Upper lobe of right lung (tissue), 1 donor: ENCODE data around the gene DBNDD2. TPM values are rescaled to one million over a fixed set of nuclear protein-coding genes. Genes with fewer than 3 reads are reported as not detected.

ENCODE experiments used
- ATAC-seq: fragments of 200-7000 bp; cut with Tn5 transposase; one replicate; pipeline ENCODE4 v1.9.1; 2020; ENCODE audit warnings: mild to moderate bottlenecking, moderate library complexity
- DNase-seq: peaks from one replicate; pipeline ENCODE4 v3.0.0-alpha.2; 2020
- H3K27ac ChIP-seq: fragments of 200-600 bp; one replicate; pipeline ENCODE4 v1.8.0; 2022
- H3K27me3 ChIP-seq: fragments of 200-600 bp; one replicate; pipeline ENCODE4 v1.8.0; 2022; ENCODE audit warnings: mild to moderate bottlenecking
- H3K36me3 ChIP-seq: fragments of 200-600 bp; one replicate; pipeline ENCODE4 v1.8.0; 2022
- H3K4me1 ChIP-seq: fragments of 200-600 bp; one replicate; pipeline ENCODE4 v1.8.0; 2022
- H3K4me3 ChIP-seq: fragments of 200-600 bp; one replicate; pipeline ENCODE4 v1.8.0; 2022; ENCODE audit warnings: mild to moderate bottlenecking
- H3K9me3 ChIP-seq: fragments of 200-600 bp; one replicate; pipeline ENCODE4 v1.8.0; 2022
- CTCF ChIP-seq: fragments of 200-600 bp; IDR thresholded peaks from one replicate; pipeline ENCODE4 v1.8.0; 2022; ENCODE audit warnings: antibody characterized with exemption
- intact Hi-C: fragments of 100-400 bp; cut with DNase I; formaldehyde crosslinking; loops from one replicate; pipeline ENCODE4 v1.11.0; 2022
- total RNA-seq: library from RNA; stranded (reverse); fragmentation: NEBNext Ultra II Directional; extraction: Animal tissue kit (Norgen Biotek cat#: 25700); gene quantifications from one replicate; pipeline ENCODE4 v1.2.1, GENCODE V29; 2021
- donor health status: DM: no; HTN: yes; CAD: no; lungs with severe emphysema.

Gene DBNDD2
- total RNA-seq, 1 donor from 2014 or later: 66.2 TPM

GRCh38 chr20:45391559-45391958 is 16.5 kb upstream of the DBNDD2 start:
- Histone ChIP-seq H3K36me3 (no peaks in the 10 kb centered on the region), H3K4me1 (no peaks in the 10 kb centered on the region), H3K9me3 (no peaks in the 10 kb centered on the region), H3K4me3 (no peak overlapping the region), H3K27me3 (no peaks in the 10 kb centered on the region), H3K27ac (no peak overlapping the region)
- intact Hi-C loops: no loop called here
- ATAC-seq (no peak), DNase-seq (no peak)
- TF ChIP-seq CTCF: no peak

- no peaks in the 10 kb centered on the region for H3K36me3 ChIP-seq
- H3K4me3 ChIP-seq: no peak overlapping the region
- no peaks in the 10 kb centered on the region for H3K9me3 ChIP-seq
- peak; percentile 14 for TF ChIP-seq CTCF
- H3K4me1 ChIP-seq: no peaks in the 10 kb centered on the region
- ATAC-seq (no peak), DNase-seq (no peak)
- H3K27me3 ChIP-seq: no peaks in the 10 kb centered on the region
- intact Hi-C loops: no loop called here
- H3K27ac ChIP-seq: no peak overlapping the region
These were observed 15.4 kb upstream of the DBNDD2 start for GRCh38 chr20:45392733-45393132.

GRCh38 chr20:45394221-45395113 is 13.6 kb upstream of the DBNDD2 start:
- intact Hi-C loops: no loop called here
- ATAC-seq (no peak), DNase-seq (no peak)
- Histone ChIP-seq H3K4me1 (no peaks in the 10 kb centered on the region), H3K36me3 (no peaks in the 10 kb centered on the region), H3K27ac (no peak overlapping the region), H3K4me3 (no peak overlapping the region), H3K9me3 (no peaks in the 10 kb centered on the region), H3K27me3 (no peaks in the 10 kb centered on the region)
- TF ChIP-seq CTCF: no peak

- DNase-seq (no peak), ATAC-seq (peak; percentile 24)
- H3K4me3 ChIP-seq: no peak overlapping the region
- no peaks in the 10 kb centered on the region for H3K9me3 ChIP-seq
- H3K27ac ChIP-seq: no peak overlapping the region
- H3K27me3 ChIP-seq: no peaks in the 10 kb centered on the region
- no peak for TF ChIP-seq CTCF
- H3K4me1 ChIP-seq: no peaks in the 10 kb centered on the region
- no peaks in the 10 kb centered on the region for H3K36me3 ChIP-seq
- intact Hi-C loops: no loop called here
These were observed 13.0 kb upstream of the DBNDD2 start for GRCh38 chr20:45395114-45395415.

GRCh38 chr20:45399018-45399417 is 9.1 kb upstream of the DBNDD2 start:
- no peak for TF ChIP-seq CTCF
- Histone ChIP-seq H3K4me1 (no peaks in the 10 kb centered on the region), H3K27me3 (no peaks in the 10 kb centered on the region), H3K27ac (no peak overlapping the region), H3K9me3 (no peaks in the 10 kb centered on the region), H3K36me3 (no peaks in the 10 kb centered on the region), H3K4me3 (no peak overlapping the region)
- ATAC-seq (no peak), DNase-seq (no peak)
- intact Hi-C loops: no loop called here
